ENCODE data around the gene ENKUR.

DNA sequence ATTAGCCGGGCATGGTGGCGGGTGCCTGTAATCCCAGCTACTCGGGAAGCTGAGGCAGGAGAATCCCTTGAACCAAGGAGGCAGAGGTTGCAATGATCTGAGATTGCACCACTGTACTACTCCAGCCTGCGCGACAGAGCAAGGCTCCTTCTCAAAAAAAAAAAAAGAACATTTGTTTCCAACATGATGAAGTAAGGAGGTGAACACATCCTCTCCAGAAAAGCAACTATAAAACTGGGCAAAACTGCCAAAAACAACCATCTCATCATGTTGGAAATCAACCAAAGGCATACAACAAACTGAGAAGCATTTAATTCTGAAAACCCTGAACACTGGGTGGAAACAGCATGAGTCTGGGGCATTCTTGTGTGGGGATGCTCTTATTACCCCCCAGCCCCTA lies 77.9 kb downstream of the ENKUR start:
- TF ChIP-seq, protein P1, sequence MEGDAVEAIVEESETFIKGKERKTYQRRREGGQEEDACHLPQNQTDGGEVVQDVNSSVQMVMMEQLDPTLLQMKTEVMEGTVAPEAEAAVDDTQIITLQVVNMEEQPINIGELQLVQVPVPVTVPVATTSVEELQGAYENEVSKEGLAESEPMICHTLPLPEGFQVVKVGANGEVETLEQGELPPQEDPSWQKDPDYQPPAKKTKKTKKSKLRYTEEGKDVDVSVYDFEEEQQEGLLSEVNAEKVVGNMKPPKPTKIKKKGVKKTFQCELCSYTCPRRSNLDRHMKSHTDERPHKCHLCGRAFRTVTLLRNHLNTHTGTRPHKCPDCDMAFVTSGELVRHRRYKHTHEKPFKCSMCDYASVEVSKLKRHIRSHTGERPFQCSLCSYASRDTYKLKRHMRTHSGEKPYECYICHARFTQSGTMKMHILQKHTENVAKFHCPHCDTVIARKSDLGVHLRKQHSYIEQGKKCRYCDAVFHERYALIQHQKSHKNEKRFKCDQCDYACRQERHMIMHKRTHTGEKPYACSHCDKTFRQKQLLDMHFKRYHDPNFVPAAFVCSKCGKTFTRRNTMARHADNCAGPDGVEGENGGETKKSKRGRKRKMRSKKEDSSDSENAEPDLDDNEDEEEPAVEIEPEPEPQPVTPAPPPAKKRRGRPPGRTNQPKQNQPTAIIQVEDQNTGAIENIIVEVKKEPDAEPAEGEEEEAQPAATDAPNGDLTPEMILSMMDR (conservative IDR thresholded peaks at IDR 0.05) = no peak
- no peak for TF ChIP-seq ZFX (IDR thresholded peaks at IDR 0.05)

Measured in C4-2B (cell line).